Body of pancreas (tissue), 4 donors: ENCODE measurements around the gene GCG. TPM values are rescaled to one million over a fixed set of nuclear protein-coding genes. Genes with fewer than 3 reads are reported as not detected.

ENCODE experiments used
- ATAC-seq: fragments of 150-250 bp; one replicate; pipeline ENCODE4 v1.9.1; 2016
- DNase-seq, 4 donors: peaks; one replicate each; pipeline ENCODE4 v3.0.0-alpha.2; 2019
- H3K27ac ChIP-seq, 4 donors: fragments of 200-600 bp; sonication (generic); 1 replicate in 3 of 4; 2 replicates in 1 of 4; pipeline versions ENCODE4 v1.5.1 to v1.6.1; 2016 to 2019; ENCODE audit warnings: mild to moderate bottlenecking in 1 of 4, mixed read lengths in 1 of 4, moderate library complexity in 1 of 4
- H3K27me3 ChIP-seq, 2 donors: fragments of 200-600 bp; sonication (generic); one replicate each; pipeline ENCODE4 v1.6.0; 2016; ENCODE audit warnings: mild to moderate bottlenecking in 1 of 2
- H3K36me3 ChIP-seq, 2 donors: fragments of 200-600 bp; sonication (generic); replicated peaks in 1 of 2; 2 replicates each; pipeline ENCODE4 v1.5.1; 2016; ENCODE audit warnings: low read depth in 2 of 2; ENCODE audit not compliant: insufficient read depth in 1 of 2
- H3K4me1 ChIP-seq: fragments of 200-600 bp; sonication (generic); one replicate; pipeline ENCODE4 v1.6.0; 2016
- H3K4me3 ChIP-seq, 2 donors: fragments of 200-600 bp; sonication (generic); 1 replicate in 1 of 2; 2 replicates in 1 of 2; pipeline ENCODE4 v1.5.1; 2016 to 2019
- H3K9me3 ChIP-seq, 3 donors: fragments of 200-600 bp; sonication (generic); 1 replicate in 2 of 3; 2 replicates in 1 of 3; pipeline ENCODE4 v1.5.1; 2016
- POLR2A ChIP-seq, 3 donors: fragments of 450-650 bp; IDR thresholded peaks; one replicate each; pipeline ENCODE4 v1.6.1; 2016; ENCODE audit warnings: antibody characterized with exemption in 3 of 3, mild to moderate bottlenecking in 2 of 3
- WGBS, 2 donors: methylation state at CpG; one replicate each; pipeline ENCODE4 v1.1.5; 2017; 5-methylcytosine and 5-hydroxymethylcytosine counted together
- intact Hi-C: fragments of 100-400 bp; cut with DNase I; formaldehyde crosslinking; loops from one replicate; pipeline ENCODE4 v1.15.1; 2023
- total RNA-seq, 2 donors: library from RNA; depleted of rRNA; stranded (reverse); fragments of >200 nt; gene quantifications; one replicate each; pipeline ENCODE4 v1.1.0, GENCODE V29; 2016
- TF ChIP-seq, protein P1 (sequence below), 7 experiments: fragments of 450-650 bp in 4 of 7; fragments of 200-600 bp in 3 of 7; sonication (generic) in 3 of 7; IDR thresholded peaks; one replicate each; pipeline ENCODE4 v1.5.1; 2016 to 2019; ENCODE audit warnings: antibody characterized with exemption in 7 of 7

The GCG gene
- total RNA-seq, 2 donors from 2014 or later, result 129 to 464 TPM

DNA sequence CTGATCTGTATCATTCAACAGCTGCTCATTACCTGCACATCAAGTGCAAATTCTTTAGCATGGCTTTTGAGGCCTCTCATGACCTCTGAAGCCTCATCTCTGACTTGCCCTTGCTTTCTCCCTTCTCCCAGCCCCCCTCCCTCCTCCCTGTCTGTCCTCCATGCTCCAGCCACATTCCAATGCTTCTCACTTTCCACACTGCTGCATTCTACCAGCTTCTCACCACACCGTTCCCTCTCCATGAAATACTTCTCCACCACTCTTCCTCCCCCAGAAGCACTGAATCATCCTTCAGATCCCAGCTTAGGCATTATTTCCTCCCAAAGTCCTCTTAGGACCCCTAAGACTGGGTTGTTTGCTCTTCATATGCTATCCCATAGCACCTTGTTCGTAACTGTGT, 26.9 kb downstream of the GCG start:
- H3K36me3 ChIP-seq, result no peaks in the 10 kb centered on the region
- TF ChIP-seq, protein P1, sequence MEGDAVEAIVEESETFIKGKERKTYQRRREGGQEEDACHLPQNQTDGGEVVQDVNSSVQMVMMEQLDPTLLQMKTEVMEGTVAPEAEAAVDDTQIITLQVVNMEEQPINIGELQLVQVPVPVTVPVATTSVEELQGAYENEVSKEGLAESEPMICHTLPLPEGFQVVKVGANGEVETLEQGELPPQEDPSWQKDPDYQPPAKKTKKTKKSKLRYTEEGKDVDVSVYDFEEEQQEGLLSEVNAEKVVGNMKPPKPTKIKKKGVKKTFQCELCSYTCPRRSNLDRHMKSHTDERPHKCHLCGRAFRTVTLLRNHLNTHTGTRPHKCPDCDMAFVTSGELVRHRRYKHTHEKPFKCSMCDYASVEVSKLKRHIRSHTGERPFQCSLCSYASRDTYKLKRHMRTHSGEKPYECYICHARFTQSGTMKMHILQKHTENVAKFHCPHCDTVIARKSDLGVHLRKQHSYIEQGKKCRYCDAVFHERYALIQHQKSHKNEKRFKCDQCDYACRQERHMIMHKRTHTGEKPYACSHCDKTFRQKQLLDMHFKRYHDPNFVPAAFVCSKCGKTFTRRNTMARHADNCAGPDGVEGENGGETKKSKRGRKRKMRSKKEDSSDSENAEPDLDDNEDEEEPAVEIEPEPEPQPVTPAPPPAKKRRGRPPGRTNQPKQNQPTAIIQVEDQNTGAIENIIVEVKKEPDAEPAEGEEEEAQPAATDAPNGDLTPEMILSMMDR (IDR thresholded peaks at IDR 0.05), result no peak
- TF ChIP-seq POLR2A (IDR thresholded peaks at IDR 0.05), result no peak
- no peaks in the 10 kb centered on the region for H3K27me3 ChIP-seq
- no peak overlapping the region for H3K27ac ChIP-seq
- intact Hi-C loops, result loop anchor here (5.0 kb wide), 1 partner anchor 118 kb away; no protein-coding TSS in a partner anchor
- H3K9me3 ChIP-seq, result no peaks in the 10 kb centered on the region
- H3K4me1 ChIP-seq, result no peaks in the 10 kb centered on the region
- no peak for ATAC-seq
- 79 to 81% methylated on average over 2 of the region's 2 CpGs for WGBS, 2 donors
- H3K4me3 ChIP-seq, result no peak overlapping the region
- no peak for DNase-seq

DNA sequence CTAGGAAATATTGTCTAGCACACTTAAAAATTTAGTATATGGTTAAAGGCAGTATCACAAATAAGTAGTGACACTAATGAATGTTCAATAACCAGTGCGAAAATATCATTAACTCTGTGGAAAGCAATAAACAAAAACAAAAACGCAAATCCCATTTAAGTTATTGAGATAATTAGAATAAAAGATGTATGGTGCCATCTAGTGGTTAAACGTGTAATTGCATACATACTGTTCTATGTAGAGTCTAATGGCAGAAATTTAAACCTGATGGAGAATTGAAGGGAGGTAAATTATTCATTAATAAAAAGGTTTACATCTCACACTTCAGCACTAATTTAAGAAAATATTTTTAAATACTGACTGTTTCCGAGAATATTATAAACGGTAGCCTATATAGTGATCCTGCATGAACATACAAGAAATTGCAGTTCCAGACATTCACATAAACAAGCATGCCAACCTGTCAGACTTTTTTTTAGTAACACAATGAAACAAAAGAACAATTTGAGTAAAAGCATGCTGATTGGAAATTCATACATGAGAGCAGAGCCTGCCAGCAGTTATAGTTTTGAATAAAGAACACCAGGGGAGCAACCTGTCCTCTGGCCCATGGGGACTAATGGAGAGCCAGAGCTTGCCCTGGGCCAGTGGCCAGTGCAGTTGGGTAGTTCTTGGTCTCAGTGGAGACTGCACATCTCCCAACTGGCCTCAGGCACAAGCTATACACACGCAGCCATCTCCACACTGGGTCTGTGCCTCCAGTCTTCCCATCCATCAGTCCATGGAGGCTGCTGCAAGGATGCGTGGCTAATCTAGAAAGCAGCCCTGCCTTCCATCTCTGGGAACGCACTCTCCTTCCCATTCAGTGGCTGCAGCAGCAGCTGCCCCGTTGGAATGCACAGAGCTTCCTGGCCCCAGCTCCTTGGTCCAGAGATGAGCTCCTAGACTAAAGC, 28.0 kb downstream of the GCG start:
- ATAC-seq, result peak; percentile 68
- no peaks in the 10 kb centered on the region for H3K36me3 ChIP-seq
- H3K9me3 ChIP-seq, result no peaks in the 10 kb centered on the region
- intact Hi-C loops, result no loop called here
- TF ChIP-seq POLR2A (IDR thresholded peaks at IDR 0.05), result no peak
- TF ChIP-seq, protein P1 (IDR thresholded peaks at IDR 0.05), result peak; percentile 38 to 88 (median 76)
- no peak for DNase-seq
- H3K27ac ChIP-seq, result no peak overlapping the region
- no peaks in the 10 kb centered on the region for H3K4me1 ChIP-seq
- H3K4me3 ChIP-seq, result no peak overlapping the region
- WGBS, 2 donors, result 23 to 24% methylated on average over 9 of the region's 9 CpGs
- H3K27me3 ChIP-seq, result no peaks in the 10 kb centered on the region

DNA sequence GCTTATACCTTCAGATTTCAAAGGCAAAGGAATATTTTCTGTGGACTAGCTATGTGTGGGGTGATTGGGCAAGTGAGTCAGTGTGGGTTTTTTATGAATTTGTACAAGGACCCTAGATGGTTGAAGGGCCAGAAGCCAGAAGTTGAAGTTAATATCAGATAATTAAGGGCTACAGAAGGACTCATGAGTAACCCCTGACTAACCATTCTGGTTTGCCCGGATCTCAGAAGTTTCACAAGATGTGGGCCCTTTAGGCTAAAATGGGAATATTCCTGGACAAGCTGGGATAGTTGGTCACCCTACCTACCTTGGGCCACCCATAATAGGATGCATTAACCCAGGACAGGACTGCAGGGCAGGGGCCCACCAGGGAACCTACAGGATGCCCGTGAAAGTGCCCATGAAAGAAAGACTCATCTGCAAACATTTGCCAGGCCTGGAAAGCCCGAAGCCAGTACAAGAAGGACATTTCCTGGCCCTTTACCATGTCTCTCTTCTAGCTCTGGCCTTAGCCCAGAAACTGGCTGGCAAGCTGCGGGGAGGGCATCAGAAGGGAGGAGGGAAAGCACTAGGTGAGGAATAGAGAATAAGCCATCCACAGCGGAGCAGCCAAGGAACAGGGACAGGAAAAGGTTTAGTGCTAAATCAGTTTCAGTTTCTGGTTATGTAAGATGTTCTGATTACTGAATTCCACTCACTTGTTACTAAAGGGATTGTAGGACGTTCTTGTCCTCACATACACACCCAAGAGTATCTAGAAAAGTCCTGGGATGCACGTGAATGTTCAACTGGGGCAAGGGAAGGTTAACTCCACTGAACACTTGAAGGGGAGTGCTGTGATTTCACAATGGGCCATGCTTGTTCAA, 33.6 kb downstream of the GCG start:
- no peaks in the 10 kb centered on the region for H3K9me3 ChIP-seq
- H3K4me3 ChIP-seq, result no peak overlapping the region
- intact Hi-C loops, result no loop called here
- TF ChIP-seq, protein P1 (IDR thresholded peaks at IDR 0.05), result no peak
- no peak for TF ChIP-seq POLR2A (IDR thresholded peaks at IDR 0.05)
- ATAC-seq, result no peak
- H3K27ac ChIP-seq, result no peak overlapping the region
- H3K36me3 ChIP-seq, result no peaks in the 10 kb centered on the region
- DNase-seq, result peak in 1 of 4 donors; percentile 11
- H3K27me3 ChIP-seq, result no peaks in the 10 kb centered on the region
- H3K4me1 ChIP-seq, result no peaks in the 10 kb centered on the region
- 59% methylated on average over 6 to 7 of the region's 7 CpGs for WGBS, 2 donors

DNA sequence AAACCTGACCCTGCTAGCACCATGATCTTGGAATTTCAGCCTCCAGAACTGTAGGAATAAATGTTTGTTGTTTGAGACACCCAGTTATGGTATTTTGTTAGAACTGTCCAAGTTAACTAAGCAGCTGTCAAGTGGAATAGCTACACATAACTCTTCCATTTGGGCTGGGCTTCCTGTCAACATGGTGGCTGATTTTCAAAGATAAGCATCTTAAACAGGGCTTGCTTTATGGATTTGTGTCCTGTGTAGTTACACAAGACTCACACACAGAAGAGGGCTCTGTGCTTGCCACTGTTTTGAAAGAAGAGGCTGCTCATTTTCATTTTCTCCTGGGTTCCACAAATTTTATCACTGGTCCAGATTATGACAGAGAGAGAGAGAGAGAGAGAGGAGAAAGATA, 35.7 kb downstream of the GCG start:
- H3K4me1 ChIP-seq, result no peaks in the 10 kb centered on the region
- DNase-seq (no peak), ATAC-seq (no peak)
- intact Hi-C loops, result no loop called here
- TF ChIP-seq, protein P1 (IDR thresholded peaks at IDR 0.05), result no peak
- TF ChIP-seq POLR2A (IDR thresholded peaks at IDR 0.05), result no peak
- H3K4me3 ChIP-seq, result no peak overlapping the region
- H3K36me3 ChIP-seq, result no peaks in the 10 kb centered on the region
- H3K9me3 ChIP-seq, result no peaks in the 10 kb centered on the region
- H3K27ac ChIP-seq, result no peak overlapping the region
- no peaks in the 10 kb centered on the region for H3K27me3 ChIP-seq
